OCI-LY1 (cell line): ENCODE results near the gene ROCK1.
"Not testable (repeated sequence)": the region's sequence is repeated elsewhere in the genome, so short reads cannot be mapped to it uniquely, and the experiment has no call there.

Source experiments
- H2AFZ ChIP-seq: fragments of 200-600 bp; sonication (generic), shearing (Covaris generic); 2 replicates; pipeline ENCODE4 v1.6.0; 2014; ENCODE audit warnings: antibody characterized with exemption, mild to moderate bottlenecking, low read length
- H3F3A ChIP-seq: fragments of 200-600 bp; sonication (generic), shearing (Covaris generic); 2 replicates; pipeline ENCODE4 v1.6.0; 2014; ENCODE audit warnings: mild to moderate bottlenecking, antibody characterized with exemption, low read length, moderate library complexity; ENCODE audit not compliant: insufficient read depth
- H3K27ac ChIP-seq: fragments of 200-600 bp; sonication (generic); 2 replicates; pipeline ENCODE4 v1.5.1; 2014; ENCODE audit warnings: low read length, mixed run types, mild to moderate bottlenecking, low read depth; ENCODE audit not compliant: poor library complexity, severe bottlenecking
- H3K27me3 ChIP-seq: fragments of 200-600 bp; sonication (generic); 2 replicates; pipeline ENCODE4 v1.6.0; 2014; ENCODE audit warnings: antibody characterized with exemption, mild to moderate bottlenecking, low read length, moderate library complexity; ENCODE audit not compliant: insufficient read depth
- H3K36me3 ChIP-seq: fragments of 200-600 bp; sonication (generic); 2 replicates; pipeline ENCODE4 v1.6.1; 2014; ENCODE audit warnings: mild to moderate bottlenecking, antibody characterized with exemption, low read length, moderate library complexity, mixed read lengths; ENCODE audit not compliant: insufficient read depth
- H3K4me1 ChIP-seq: fragments of 200-600 bp; sonication (generic); 2 replicates; pipeline ENCODE4 v1.5.1; 2014; ENCODE audit warnings: mild to moderate bottlenecking, low read length, moderate library complexity; ENCODE audit not compliant: insufficient read depth, severe bottlenecking
- H3K4me2 ChIP-seq: fragments of 200-600 bp; sonication (generic), shearing (Covaris generic); 2 replicates; pipeline ENCODE4 v1.6.1; 2014; ENCODE audit warnings: low read length
- H3K4me3 ChIP-seq: fragments of 200-600 bp; sonication (generic); 2 replicates; pipeline ENCODE4 v1.5.1; 2014; ENCODE audit warnings: low read length, low read depth, mild to moderate bottlenecking, mixed read lengths; ENCODE audit not compliant: poor library complexity, severe bottlenecking
- H3K79me2 ChIP-seq: fragments of 200-600 bp; shearing (Covaris generic); 2 replicates; pipeline ENCODE4 v1.6.1; 2016; ENCODE audit warnings: mixed run types, low read length, mixed read lengths; ENCODE audit not compliant: insufficient read depth
- H3K9ac ChIP-seq: fragments of 200-600 bp; sonication (generic), shearing (Covaris generic); 2 replicates; pipeline ENCODE4 v1.6.1; 2014; ENCODE audit warnings: mild to moderate bottlenecking, low read length, mixed read lengths
- H3K9me2 ChIP-seq: fragments of 200-600 bp; sonication (generic), shearing (Covaris generic); 2 replicates; pipeline ENCODE4 v1.6.1; 2014; ENCODE audit warnings: low read depth, mild to moderate bottlenecking, low read length, mixed read lengths
- H3K9me3 ChIP-seq: fragments of 200-600 bp; shearing (Covaris generic); 2 replicates; pipeline ENCODE4 v1.6.1; 2014; ENCODE audit warnings: low read length, mixed read lengths
- H4K20me1 ChIP-seq: fragments of 200-600 bp; sonication (generic), shearing (Covaris generic); 2 replicates; pipeline ENCODE4 v1.6.0; 2016; ENCODE audit warnings: mild to moderate bottlenecking, low read length; ENCODE audit not compliant: insufficient read depth
- EZH2 ChIP-seq: fragments of 200-600 bp; sonication (generic), shearing (Covaris generic); IDR thresholded peaks from 2 replicates; pipeline ENCODE4 v1.8.0; 2017; ENCODE audit warnings: borderline replicate concordance, mixed run types, mild to moderate bottlenecking, antibody characterized with exemption, low read length, moderate library complexity, mixed read lengths
- TF ChIP-seq, protein P1 (sequence below): fragments of 200-600 bp; sonication (generic), shearing (Covaris generic); IDR thresholded peaks from 2 replicates; pipeline ENCODE4 v1.5.1; 2017; ENCODE audit warnings: mild to moderate bottlenecking, antibody characterized with exemption, low read length, moderate library complexity, mixed read lengths

ROCK1 gene

GRCh38 chr18:21145371-21145770 lies 33.8 kb upstream of the ROCK1 start:
- Histone ChIP-seq H3K27ac (no peak overlapping the region), H3K4me2 (no peak overlapping the region), H3K4me3 (no peak overlapping the region), H4K20me1 (no peaks in the 10 kb centered on the region), H3K9me3 (no peaks in the 10 kb centered on the region), H2AFZ (no peak overlapping the region), H3K27me3 (no peaks in the 10 kb centered on the region), H3K4me1 (no peaks in the 10 kb centered on the region), H3K9me2 (no peaks in the 10 kb centered on the region), H3K36me3 (no peaks in the 10 kb centered on the region), H3K79me2 (no peaks in the 10 kb centered on the region), H3F3A (no peaks in the 10 kb centered on the region), H3K9ac (no peak overlapping the region)
- TF ChIP-seq, protein P1, sequence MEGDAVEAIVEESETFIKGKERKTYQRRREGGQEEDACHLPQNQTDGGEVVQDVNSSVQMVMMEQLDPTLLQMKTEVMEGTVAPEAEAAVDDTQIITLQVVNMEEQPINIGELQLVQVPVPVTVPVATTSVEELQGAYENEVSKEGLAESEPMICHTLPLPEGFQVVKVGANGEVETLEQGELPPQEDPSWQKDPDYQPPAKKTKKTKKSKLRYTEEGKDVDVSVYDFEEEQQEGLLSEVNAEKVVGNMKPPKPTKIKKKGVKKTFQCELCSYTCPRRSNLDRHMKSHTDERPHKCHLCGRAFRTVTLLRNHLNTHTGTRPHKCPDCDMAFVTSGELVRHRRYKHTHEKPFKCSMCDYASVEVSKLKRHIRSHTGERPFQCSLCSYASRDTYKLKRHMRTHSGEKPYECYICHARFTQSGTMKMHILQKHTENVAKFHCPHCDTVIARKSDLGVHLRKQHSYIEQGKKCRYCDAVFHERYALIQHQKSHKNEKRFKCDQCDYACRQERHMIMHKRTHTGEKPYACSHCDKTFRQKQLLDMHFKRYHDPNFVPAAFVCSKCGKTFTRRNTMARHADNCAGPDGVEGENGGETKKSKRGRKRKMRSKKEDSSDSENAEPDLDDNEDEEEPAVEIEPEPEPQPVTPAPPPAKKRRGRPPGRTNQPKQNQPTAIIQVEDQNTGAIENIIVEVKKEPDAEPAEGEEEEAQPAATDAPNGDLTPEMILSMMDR: no peak
- TF ChIP-seq EZH2: no peak

DNA sequence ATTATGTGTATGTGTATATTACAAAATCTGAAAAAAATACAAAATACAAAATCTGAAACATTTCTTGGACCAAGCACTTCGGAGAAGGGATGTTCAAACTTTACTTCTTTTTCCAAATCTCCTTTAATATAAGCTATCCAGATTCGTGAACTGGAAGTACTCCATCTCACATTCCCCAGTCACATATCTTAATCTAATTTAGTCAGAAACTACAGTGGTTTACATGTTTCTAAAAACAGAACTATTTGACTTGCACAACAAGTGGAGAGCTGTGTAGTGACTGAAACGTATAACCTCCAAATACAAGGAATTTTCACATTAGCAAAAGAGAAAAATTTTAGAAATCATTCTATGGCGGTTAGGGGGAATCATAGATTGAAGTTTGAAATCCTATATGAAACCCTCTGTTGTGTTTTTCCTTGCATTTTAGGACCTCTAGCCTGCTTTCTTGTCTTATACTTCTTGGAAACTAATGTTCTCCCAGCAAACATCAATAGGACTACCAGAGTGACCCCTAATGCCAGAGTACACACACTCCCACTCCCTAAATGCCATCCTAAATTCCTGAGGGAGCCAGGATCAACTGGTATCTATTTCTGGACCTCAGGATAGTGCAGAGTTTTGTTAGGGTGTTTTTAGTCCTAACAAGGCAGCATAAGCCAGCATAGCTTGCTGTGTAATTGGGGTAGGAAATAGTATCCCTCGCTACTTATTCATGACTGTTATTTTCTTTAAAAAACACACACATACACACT lies 30.2 kb upstream of the ROCK1 start:
- no peak overlapping the region for H2AFZ ChIP-seq
- H3K36me3 ChIP-seq: no peaks in the 10 kb centered on the region; the same call in 1 of the 2 replicates
- no peaks in the 10 kb centered on the region for H3K79me2 ChIP-seq
- H3K9ac ChIP-seq: no peak overlapping the region
- H3K27ac ChIP-seq: no peak overlapping the region
- no peaks in the 10 kb centered on the region for H3K9me2 ChIP-seq
- H3K4me3 ChIP-seq: no peak overlapping the region
- H3K4me2 ChIP-seq: no peak overlapping the region
- no peaks in the 10 kb centered on the region for H3F3A ChIP-seq
- no peaks in the 10 kb centered on the region for H3K4me1 ChIP-seq
- no peaks in the 10 kb centered on the region for H3K9me3 ChIP-seq
- no peaks in the 10 kb centered on the region for H4K20me1 ChIP-seq
- H3K27me3 ChIP-seq: no peaks in the 10 kb centered on the region
- TF ChIP-seq, protein P1: no peak
- TF ChIP-seq EZH2: no peak

- not testable (repeated sequence) for H3K27ac ChIP-seq, H3K27me3 ChIP-seq, H3K9me3 ChIP-seq, H3K9ac ChIP-seq, H3K36me3 ChIP-seq, H3F3A ChIP-seq, H4K20me1 ChIP-seq, H3K9me2 ChIP-seq, H3K79me2 ChIP-seq, H3K4me2 ChIP-seq, H3K4me3 ChIP-seq, H3K4me1 ChIP-seq, H2AFZ ChIP-seq
These were observed 26.3 kb upstream of the ROCK1 start for GRCh38 chr18:21137719-21138488.
